LNCAP (cell line): ENCODE measurements around the gene CHADL.

Source experiments
- CTCF ChIP-seq: fragments of 450-650 bp; IDR thresholded peaks from 2 replicates; pipeline ENCODE4 v1.5.1; 2017; ENCODE audit warnings: mild to moderate bottlenecking

Gene CHADL

GRCh38 chr22:41242396-41243117, 1.8 kb upstream of the CHADL start:
- TF ChIP-seq CTCF, result no peak

GRCh38 chr22:41241133-41241676, 474 bp upstream of the CHADL start:
- no peak for TF ChIP-seq CTCF

GRCh38 chr22:41239443-41240128, 1.1 kb downstream of the CHADL start:
- TF ChIP-seq CTCF, result no peak

- TF ChIP-seq CTCF, result no peak
These were observed 1.9 kb downstream of the CHADL start for GRCh38 chr22:41238570-41239442.

- no peak; the same call in 1 of the 2 replicates for TF ChIP-seq CTCF
These were observed 2.8 kb downstream of the CHADL start for GRCh38 chr22:41237707-41238569.

GRCh38 chr22:41237036-41237706, 3.6 kb downstream of the CHADL start:
- 0 out of 2 replicates have a peak, but pooled peaks have one; percentile 24 for TF ChIP-seq CTCF
